IPS-18c (cell line): Measurements from ENCODE around the gene NLGN1.

Source experiments
- H3K4me3 ChIP-seq: 2 replicates; pipeline ENCODE4 v1.7.0; 2013; ENCODE audit warnings: low read depth, mild to moderate bottlenecking, low read length, moderate library complexity; ENCODE audit not compliant: insufficient read depth
- H3K9me3 ChIP-seq: one replicate; pipeline ENCODE4 v1.6.1; 2013; ENCODE audit warnings: mild to moderate bottlenecking, low read length, moderate library complexity; ENCODE audit not compliant: control insufficient read depth, insufficient read depth

Gene NLGN1

DNA sequence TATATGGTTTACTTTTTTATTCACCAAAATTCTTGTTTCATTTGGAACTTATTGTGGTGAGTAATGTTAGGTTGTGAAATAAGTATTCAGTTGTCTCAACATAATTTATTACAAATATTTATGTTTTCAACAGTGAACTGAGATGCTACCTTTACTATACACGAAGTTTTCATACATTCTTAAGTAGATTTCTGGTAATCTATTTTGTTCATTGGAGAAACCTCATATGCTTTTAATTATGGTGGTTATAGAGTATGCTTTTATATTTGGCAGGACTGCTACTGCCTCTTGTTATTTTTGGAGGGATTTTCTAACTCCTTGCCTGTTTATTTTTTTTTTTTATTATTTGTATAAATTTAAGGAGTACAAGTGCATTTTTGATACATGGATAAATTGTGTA lies 253.1 kb downstream of the NLGN1 start:
- Histone ChIP-seq H3K9me3 (no peaks in the 10 kb centered on the region), H3K4me3 (no peak overlapping the region)

DNA sequence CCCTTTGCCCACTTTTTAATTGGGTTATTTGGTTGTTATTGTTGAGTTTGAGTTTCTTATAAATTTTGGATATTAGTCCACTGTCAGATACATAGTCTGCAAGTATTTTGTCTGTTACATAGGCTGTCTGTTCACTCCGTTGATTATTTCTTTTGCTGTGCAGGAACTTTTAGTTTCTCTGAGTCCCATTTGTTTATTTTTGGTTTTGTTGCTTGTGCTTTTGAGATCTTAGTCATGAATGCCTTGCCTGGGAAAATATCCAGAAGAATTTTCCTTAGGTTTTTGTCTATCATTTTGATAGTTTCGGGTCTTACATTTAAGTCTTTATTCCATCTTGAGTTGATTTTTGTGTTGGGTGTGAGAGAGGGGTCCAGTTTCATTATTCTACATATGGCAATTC lies 254.5 kb downstream of the NLGN1 start:
- Histone ChIP-seq H3K4me3 (no peak overlapping the region), H3K9me3 (no peaks in the 10 kb centered on the region)

DNA sequence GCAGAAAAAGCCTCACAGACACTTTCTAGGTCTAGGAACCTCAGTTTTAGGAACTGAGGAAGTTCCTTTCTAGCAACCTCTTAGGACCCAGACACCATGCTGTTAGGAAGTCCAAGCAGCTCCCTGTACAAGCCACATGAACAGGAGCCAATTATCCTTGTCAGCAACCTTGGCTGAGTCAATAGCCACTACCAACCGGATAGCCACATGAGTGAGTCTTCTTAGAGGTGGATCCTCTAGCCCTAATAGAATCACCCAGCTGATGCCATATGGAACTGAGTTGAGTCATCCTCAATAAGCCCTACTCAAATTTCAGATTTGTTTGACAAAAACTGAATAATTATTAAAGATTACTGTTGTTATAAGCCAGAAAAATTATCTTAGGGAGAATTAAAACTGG lies 256.2 kb downstream of the NLGN1 start:
- Histone ChIP-seq H3K4me3 (no peak overlapping the region), H3K9me3 (no peaks in the 10 kb centered on the region)

DNA sequence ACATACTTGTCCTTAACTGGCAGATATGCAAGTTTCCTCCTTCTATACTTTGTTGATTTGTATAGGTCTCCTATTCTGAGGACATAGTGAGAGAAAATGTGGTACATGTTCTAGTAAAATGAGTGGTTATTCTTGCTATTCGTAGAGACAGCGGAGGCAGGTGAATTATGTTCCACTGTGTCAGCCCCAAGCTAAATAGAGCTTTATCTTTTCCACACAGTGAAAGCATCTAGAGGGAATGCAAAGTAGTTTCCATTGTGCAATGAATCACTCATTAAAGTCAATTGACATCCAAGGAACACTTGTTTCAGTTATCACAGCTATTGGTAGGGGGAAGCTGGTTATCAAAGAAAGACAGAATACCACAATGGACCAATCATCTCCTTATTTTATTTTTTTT lies 262.4 kb downstream of the NLGN1 start:
- Histone ChIP-seq H3K4me3 (no peak overlapping the region), H3K9me3 (no peaks in the 10 kb centered on the region)

DNA sequence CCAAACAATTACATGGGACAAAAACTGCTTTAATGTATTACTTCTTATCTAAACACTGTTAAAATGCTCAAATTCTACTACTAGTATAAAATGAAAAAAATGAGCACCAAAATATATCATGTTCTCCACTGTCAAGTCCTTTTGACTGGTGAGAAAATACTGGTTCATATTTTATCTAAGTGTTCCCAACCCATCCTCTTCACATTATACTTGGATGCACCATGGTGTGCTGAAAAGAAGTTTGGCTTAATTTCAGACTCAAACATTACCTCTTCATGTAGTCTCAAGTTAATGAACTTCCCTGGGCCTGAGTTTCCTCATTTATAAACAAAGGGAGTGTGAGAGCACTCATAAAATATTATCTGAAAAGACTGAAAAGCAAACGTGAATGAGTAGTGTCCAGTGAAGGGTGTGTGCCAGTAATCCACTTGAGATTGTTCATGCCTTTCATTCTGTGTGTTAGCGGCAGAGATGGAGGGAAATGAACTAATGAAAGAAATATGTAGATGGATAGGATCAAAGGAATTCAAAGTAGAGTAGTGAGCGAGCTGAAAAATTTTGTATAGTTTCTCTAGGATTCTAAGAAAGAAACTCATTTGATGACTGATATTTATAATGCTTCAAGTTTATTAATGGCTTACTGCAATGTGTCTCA lies 263.2 kb downstream of the NLGN1 start:
- Histone ChIP-seq H3K4me3 (no peak overlapping the region), H3K9me3 (no peaks in the 10 kb centered on the region)

DNA sequence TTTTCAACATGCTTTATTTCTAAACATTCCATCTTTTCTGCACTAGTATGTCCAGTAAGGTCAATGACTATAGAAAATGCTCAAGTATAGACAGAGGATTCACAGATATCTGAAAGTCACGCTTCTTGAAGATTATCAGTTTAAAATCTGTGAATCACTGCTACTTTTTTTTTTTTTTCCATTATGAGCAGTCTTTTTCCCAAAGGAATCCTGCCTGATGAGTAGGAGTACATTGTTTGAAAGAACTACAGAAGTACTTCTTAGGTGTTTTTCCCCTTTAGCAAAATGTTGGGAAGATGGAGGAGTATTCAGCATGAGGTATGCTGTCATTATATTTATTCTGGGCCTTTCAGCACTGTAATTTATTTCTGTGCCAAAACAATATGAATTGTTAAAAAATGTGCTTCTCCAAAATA lies 266.2 kb downstream of the NLGN1 start:
- no peak overlapping the region for H3K4me3 ChIP-seq
- H3K9me3 ChIP-seq, result no peaks in the 10 kb centered on the region

DNA sequence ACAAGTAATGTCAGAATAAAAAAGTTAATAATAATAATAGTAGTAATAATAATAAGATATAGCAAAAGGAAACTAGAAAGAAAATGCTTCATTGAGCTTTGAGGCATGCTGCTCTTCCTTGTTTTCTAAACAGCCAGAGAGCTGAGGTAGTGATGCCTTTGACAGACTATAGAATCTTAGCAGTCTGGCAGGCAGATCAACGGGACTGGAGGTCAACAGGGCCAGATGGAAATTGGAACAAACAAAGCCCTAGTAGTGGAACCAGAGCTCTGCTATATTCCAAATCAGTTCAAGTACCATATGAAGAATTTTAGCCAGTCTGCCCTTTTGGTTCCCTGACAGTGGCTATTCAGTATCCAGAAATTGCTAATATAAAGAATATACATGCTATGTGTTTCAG lies 278.6 kb downstream of the NLGN1 start:
- no peak overlapping the region for H3K4me3 ChIP-seq
- H3K9me3 ChIP-seq, result no peaks in the 10 kb centered on the region

DNA sequence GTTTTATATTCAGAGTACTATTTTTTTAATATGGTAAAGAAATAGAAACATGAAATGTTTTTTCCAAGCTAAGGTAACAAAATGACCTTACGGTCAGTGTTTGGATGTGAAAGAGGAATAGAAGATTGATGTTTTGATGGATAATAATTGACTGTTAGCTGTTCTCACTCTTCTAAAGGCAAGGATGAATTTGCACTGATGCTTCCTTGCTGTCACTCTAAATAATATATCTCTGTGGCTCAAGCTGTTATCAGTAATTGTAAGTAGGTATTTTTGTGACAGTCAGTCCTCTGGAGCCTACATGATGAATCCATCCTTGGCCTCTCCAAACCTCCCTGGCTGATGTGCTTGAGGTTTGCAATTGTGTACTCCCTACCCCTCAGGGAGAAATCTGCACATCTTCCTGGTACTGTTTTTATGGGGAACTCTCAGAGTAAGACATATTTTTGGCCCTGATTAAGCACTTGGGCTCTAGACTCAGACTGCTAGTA lies 283.7 kb downstream of the NLGN1 start:
- Histone ChIP-seq H3K4me3 (no peak overlapping the region), H3K9me3 (no peaks in the 10 kb centered on the region)

DNA sequence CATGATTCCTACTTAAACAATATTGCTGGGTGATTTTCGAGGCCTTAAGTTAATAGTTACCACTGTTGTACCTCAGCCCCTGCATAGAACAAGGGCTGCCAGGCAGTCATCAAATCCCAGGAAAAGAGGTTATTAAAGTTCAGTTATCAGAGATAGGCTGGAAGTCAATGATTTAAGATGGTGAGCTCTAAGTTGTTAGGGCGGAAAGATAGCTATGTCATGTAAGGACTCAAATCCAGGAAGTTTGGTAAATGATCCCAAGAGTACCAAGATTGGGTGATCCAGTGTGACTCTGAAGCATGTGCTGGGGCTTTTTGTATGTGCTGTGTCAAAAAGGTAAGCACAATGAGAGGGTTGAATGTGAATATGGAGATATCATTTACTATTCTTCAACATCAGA lies 287.9 kb downstream of the NLGN1 start:
- H3K4me3 ChIP-seq, result no peak overlapping the region
- no peaks in the 10 kb centered on the region for H3K9me3 ChIP-seq

DNA sequence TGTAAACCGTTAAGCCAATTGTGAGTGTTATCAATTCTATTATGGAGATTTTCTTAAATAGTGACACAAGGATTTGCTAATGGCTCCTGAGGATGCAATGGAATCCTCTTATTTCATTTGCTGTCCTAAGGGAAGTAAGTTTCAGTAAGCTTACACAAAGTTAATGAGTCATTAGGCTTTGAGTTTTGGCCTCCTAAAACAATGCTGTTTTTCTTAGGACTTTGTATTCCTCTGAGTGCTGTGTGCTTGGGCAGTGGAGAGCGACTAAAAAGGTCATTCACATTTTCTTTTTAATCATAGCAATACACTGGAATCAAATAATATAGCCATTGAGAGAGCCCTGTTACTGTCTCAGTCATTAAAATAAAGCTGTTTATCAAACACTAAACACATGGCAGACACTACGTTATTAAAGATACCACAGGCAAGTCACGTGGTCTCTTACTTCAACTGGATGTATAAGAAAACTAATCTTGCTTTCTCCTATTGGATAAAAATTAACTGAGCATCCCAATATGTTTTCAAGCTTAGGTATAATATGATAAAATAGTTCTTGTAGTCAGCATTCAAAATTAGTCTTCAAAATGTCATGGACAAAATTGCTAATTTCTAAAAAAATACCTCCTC lies 290.8 kb downstream of the NLGN1 start:
- Histone ChIP-seq H3K4me3 (no peak overlapping the region), H3K9me3 (no peaks in the 10 kb centered on the region)

DNA sequence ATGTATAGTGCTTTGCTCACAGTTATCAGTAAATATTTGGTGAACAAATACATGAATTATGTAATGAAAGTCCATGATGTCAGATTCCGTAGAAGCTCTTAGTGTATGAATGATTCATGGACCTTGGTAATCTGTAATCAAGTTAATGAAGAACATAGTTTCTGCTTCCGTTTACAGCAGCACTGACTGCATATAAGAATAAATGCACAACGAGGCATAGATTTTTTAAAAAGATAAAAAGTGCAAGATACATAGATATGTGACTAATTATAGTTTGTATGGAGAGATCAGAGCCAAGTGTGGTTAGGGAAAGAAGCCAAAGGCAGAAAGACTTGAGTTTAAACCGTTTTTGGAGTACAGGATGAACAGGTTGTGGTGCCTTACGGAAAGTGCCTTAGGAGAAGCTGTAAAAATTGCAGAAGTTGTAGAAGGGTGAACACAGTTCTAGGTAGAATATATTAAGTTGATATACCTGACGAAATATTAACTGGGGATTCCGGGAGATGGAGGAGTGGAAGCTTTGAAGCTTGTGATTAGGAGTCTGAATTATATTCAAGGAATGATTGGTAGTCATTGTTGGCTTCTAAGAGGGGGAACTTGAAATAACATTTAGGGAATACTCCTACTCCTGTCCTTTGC lies 293.1 kb downstream of the NLGN1 start:
- Histone ChIP-seq H3K4me3 (no peak overlapping the region), H3K9me3 (no peaks in the 10 kb centered on the region)

DNA sequence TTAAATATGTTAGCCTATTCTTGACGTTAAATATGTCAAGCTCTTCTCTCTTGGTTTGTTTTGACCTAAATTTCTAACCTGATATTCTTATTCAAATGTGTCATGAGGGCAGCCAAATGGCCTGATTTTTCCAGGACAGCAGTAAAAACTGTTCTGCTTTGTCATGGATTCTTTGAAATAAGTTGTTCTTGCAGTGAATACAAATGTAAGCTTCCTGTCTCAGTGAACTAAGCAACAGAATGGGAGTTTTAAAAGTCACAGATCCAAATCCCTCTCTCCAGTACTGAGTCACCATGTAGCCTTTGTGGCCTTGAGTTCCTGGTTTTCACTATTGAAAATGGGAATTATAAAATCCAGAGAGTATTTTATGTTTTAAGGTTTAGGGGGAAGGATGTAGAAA lies 301.8 kb downstream of the NLGN1 start:
- Histone ChIP-seq H3K9me3 (no peaks in the 10 kb centered on the region), H3K4me3 (no peak overlapping the region)

DNA sequence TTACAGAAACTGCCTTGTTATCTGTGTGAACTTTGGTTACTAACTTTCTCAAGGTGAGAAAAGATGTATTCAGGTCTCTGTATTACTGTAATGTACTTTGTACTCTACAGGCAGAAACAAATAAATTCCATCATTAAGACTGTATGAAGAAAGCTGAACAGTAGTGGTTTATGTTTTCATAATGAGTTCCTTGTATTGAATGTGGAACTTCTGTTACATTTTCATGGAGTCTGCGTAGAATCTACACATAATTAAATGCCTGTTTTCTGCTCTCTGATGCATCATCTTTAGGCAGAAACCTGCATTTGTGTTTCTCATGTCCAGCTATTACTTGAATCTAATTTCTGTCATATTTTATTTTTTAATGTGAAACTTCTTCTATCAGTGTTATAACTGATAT lies 302.8 kb downstream of the NLGN1 start:
- Histone ChIP-seq H3K9me3 (no peaks in the 10 kb centered on the region), H3K4me3 (no peak overlapping the region)

DNA sequence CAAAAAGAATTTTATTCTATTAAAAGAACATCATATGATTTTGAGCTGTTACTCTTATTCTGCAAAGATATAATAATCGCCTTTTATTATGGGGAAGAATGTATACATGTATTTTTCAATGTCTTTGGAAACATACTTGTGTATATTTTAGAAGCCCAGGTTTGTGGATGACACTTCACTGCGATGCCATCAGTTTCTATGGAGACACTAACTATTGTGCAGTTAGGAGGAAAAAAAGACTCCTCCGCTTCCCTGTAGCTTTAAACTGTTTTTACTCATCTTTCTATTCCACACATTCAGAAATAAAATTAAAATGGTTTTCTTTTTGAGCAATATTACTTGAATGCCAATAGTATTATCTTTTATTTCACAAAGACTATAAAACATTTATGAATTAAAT lies 305.0 kb downstream of the NLGN1 start:
- H3K9me3 ChIP-seq, result no peaks in the 10 kb centered on the region
- no peak overlapping the region for H3K4me3 ChIP-seq

DNA sequence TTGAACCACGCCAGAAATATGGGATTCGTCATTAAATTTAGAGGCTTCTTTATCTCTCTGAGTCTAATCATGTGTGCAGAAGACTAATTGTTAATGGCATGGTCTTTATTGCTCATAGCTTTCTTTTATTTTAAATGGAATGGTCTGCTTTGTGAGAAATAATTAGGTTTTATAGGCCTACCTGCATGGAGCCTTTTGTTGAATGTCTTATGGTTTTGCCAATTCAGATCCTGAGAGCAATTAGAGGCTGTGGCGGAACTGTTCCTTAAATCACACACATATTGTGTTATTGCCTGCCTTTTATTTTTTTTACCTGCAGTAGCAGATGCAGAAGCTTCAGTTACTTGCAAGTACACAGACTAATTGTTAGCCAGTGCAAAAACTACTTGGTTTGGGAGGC lies 306.2 kb downstream of the NLGN1 start:
- Histone ChIP-seq H3K4me3 (no peak overlapping the region), H3K9me3 (no peaks in the 10 kb centered on the region)

DNA sequence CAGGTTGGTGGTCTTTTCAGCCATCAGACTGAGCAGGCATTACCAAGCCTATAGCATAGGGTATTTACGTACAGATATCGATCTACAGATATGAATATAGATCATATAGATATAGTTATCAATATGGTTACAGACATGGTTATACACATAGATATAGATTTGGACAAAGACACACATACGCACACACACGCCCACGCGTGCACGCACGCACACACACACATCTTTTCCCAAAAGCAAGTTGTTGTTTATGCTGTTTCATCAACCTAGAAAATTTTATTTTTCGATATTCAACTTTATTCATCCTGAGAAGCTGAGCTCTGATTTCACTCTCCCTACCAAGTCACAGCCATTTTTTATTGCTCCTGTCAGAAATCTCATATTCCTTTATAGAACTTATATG lies 309.1 kb downstream of the NLGN1 start:
- no peak overlapping the region for H3K4me3 ChIP-seq
- H3K9me3 ChIP-seq, result no peaks in the 10 kb centered on the region

DNA sequence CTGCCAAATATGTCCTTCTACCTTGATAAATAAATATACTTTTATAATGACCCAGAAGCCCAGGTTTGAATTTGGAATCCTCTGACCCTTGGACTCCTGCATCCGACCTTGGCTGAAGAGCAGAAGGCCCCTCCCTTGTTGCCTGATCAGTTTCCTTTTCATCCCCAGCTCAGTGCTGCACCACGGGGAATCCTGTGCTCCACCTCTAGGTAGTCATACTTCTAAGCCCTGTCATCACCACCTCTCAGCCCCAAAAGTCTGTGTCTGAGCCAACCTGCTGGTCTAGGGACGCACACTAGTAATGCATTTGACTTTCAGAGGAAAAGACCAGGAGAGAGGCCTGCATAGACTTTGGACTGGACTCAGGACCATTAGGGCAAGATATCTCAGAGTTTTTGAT lies 310.6 kb downstream of the NLGN1 start:
- no peak overlapping the region for H3K4me3 ChIP-seq
- H3K9me3 ChIP-seq, result no peaks in the 10 kb centered on the region

DNA sequence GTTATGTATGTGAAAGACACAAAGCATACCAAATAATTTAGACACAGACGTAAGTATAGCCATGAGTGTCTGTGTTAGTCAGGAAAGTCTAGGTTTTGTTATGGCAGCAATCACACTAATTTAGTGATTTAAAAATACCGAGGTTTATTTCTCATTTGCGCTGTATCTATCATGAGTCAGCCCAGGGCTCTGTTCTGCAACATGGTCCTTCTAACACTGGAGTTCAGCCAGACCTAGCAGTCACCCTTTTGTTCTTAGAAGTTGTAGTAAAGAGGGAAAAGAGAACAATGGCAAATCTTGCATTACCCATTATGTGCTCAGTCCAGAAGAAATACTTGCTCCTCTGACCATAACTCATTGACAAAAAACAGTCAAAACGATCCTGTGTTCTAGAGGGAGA lies 311.5 kb downstream of the NLGN1 start:
- Histone ChIP-seq H3K9me3 (no peaks in the 10 kb centered on the region), H3K4me3 (no peak overlapping the region)
